IMR-90 (cell line): ENCODE results near the gene PSMA7. TPM values are rescaled to one million over a fixed set of nuclear protein-coding genes. Genes with fewer than 3 reads are reported as not detected.

ENCODE experiments used
- ATAC-seq: fragments of 200-7000 bp; cut with Tn5 transposase; 2 replicates; pipeline ENCODE4 v1.9.1; 2020; ENCODE audit warnings: low read depth, mild to moderate bottlenecking, moderate library complexity
- BruUV-seq: library from RNA; stranded (reverse); fragments of 400-500 nt; replicated peaks from 2 replicates; lab custom pipeline; 2021; lab: Mats Ljungman, UMichigan
- CTCF ChIA-PET: fragments of 300-600 bp; formaldehyde crosslinking; extraction: SDS; loops from one replicate; lab custom pipeline; 2021; ENCODE audit warnings: antibody characterized with exemption; lab: Yijun Ruan, JAX
- POLR2A ChIA-PET: fragments of 300-600 bp; sonication (Branson Sonifier 250); formaldehyde crosslinking; loops from one replicate; lab custom pipeline; 2022; ENCODE audit warnings: antibody characterized with exemption; ENCODE audit not compliant: unreplicated experiment; lab: Charles Lee
- DNase-seq: peaks from one replicate; pipeline ENCODE4 v3.0.0; 2013
- H2AFZ ChIP-seq: replicated peaks from 2 replicates; pipeline ENCODE3; 2013; ENCODE audit warnings: low read length, mild to moderate bottlenecking; ENCODE audit not compliant: poor library complexity
- H2AK5ac ChIP-seq: 2 replicates; pipeline ENCODE4 v1.6.1; 2013; ENCODE audit warnings: low read depth, low read length, inconsistent platforms
- H2AK9ac ChIP-seq: replicated peaks from 2 replicates; pipeline ENCODE3; 2013; ENCODE audit warnings: mild to moderate bottlenecking, low read depth, low read length, moderate library complexity; ENCODE audit not compliant: poor library complexity
- H2BK120ac ChIP-seq: 2 replicates; pipeline ENCODE4 v1.6.1; 2013; ENCODE audit warnings: low read depth, low read length, inconsistent platforms
- H2BK15ac ChIP-seq: 3 replicates; pipeline ENCODE4 v1.6.1; 2013; ENCODE audit warnings: low read depth, low read length, inconsistent platforms
- H2BK20ac ChIP-seq: 2 replicates; pipeline ENCODE4 v1.6.1; 2013; ENCODE audit warnings: low read depth, mild to moderate bottlenecking, inconsistent platforms, low read length, moderate library complexity
- H2BK5ac ChIP-seq: 2 replicates; pipeline ENCODE4 v1.6.1; 2013; ENCODE audit warnings: mild to moderate bottlenecking, low read depth, low read length, inconsistent platforms; ENCODE audit not compliant: poor library complexity, severe bottlenecking
- H3K14ac ChIP-seq: replicated peaks from 2 replicates; pipeline ENCODE4 v1.6.1; 2013; ENCODE audit warnings: low read depth, low read length, inconsistent platforms
- H3K18ac ChIP-seq: 2 replicates; pipeline ENCODE4 v1.6.1; 2013; ENCODE audit warnings: low read depth, low read length, control low read depth
- H3K23ac ChIP-seq: 2 replicates; pipeline ENCODE4 v1.6.1; 2013; ENCODE audit warnings: low read depth, low read length, inconsistent platforms
- H3K27ac ChIP-seq: 2 replicates; pipeline ENCODE4 v1.5.1; 2013; ENCODE audit warnings: mild to moderate bottlenecking, control low read depth, low read length; ENCODE audit not compliant: insufficient read depth
- H3K27me3 ChIP-seq: 2 replicates; pipeline ENCODE4 v1.6.1; 2013; ENCODE audit warnings: low read length; ENCODE audit not compliant: control insufficient read depth, insufficient read depth
- H3K36me3 ChIP-seq: 2 replicates; pipeline ENCODE4 v1.6.1; 2013; ENCODE audit warnings: low read length, mixed read lengths; ENCODE audit not compliant: control insufficient read depth, insufficient read depth
- H3K4ac ChIP-seq: 2 replicates; pipeline ENCODE4 v1.6.1; 2013; ENCODE audit warnings: low read depth, low read length, inconsistent platforms
- H3K4me1 ChIP-seq: 2 replicates; pipeline ENCODE4 v1.6.1; 2013; ENCODE audit warnings: low read length, mixed read lengths; ENCODE audit not compliant: control insufficient read depth, insufficient read depth
- H3K4me2 ChIP-seq: 2 replicates; pipeline ENCODE4 v1.6.1; 2013; ENCODE audit warnings: low read depth, mild to moderate bottlenecking, control low read depth, low read length, moderate library complexity
- H3K4me3 ChIP-seq: 2 replicates; pipeline ENCODE4 v1.5.1; 2013; ENCODE audit warnings: low read depth, mild to moderate bottlenecking, control low read depth, low read length, moderate library complexity; ENCODE audit not compliant: insufficient read depth
- H3K56ac ChIP-seq: 2 replicates; pipeline ENCODE4 v1.6.1; 2013; ENCODE audit warnings: low read length, inconsistent platforms; ENCODE audit not compliant: insufficient read depth; ENCODE audit errors: extremely low read depth
- H3K79me1 ChIP-seq, 2 experiments: 2 replicates each; pipeline ENCODE4 v1.6.1; 2013; ENCODE audit warnings: low read length in 2 of 2, inconsistent platforms in 1 of 2, low read depth in 1 of 2
- H3K9ac ChIP-seq: 2 replicates; pipeline ENCODE4 v1.6.1; 2013; ENCODE audit warnings: low read depth, low read length, control low read depth
- H3K9me1 ChIP-seq: 2 replicates; pipeline ENCODE4 v1.6.1; 2013; ENCODE audit warnings: low read length, inconsistent platforms; ENCODE audit not compliant: insufficient read depth
- H3K9me3 ChIP-seq: 2 replicates; pipeline ENCODE4 v1.6.1; 2013; ENCODE audit warnings: low read length; ENCODE audit not compliant: control insufficient read depth, insufficient read depth
- H4K20me1 ChIP-seq: 2 replicates; pipeline ENCODE4 v1.6.1; 2013; ENCODE audit warnings: low read length, inconsistent platforms; ENCODE audit not compliant: insufficient read depth
- H4K5ac ChIP-seq: 2 replicates; pipeline ENCODE4 v1.6.1; 2013; ENCODE audit warnings: mild to moderate bottlenecking, low read depth, low read length, control low read depth
- H4K8ac ChIP-seq, 2 experiments: 2 replicates each; pipeline ENCODE4 v1.6.1; 2013; ENCODE audit warnings: low read depth in 2 of 2, low read length in 2 of 2, control low read depth in 1 of 2, inconsistent platforms in 1 of 2
- H4K91ac ChIP-seq: 2 replicates; pipeline ENCODE4 v1.6.1; 2013; ENCODE audit warnings: low read depth, low read length, inconsistent platforms; ENCODE audit not compliant: insufficient read depth
- CEBPB ChIP-seq: IDR thresholded peaks from 2 replicates; pipeline ENCODE4 v1.6.1; 2012; ENCODE audit warnings: low read depth, low read length, improper control_type of control experiment
- CHD1 ChIP-seq: IDR thresholded peaks from 2 replicates; pipeline ENCODE4 v1.6.1; 2012; ENCODE audit warnings: low read depth, low read length, improper control_type of control experiment
- FOS ChIP-seq: fragments of 150-350 bp; IDR thresholded peaks from 2 replicates; pipeline ENCODE4 v1.6.1; 2016; ENCODE audit warnings: low read depth, low read length
- MAFK ChIP-seq: IDR thresholded peaks from 2 replicates; pipeline ENCODE4 v1.6.1; 2012; ENCODE audit warnings: low read depth, low read length, improper control_type of control experiment
- MAZ ChIP-seq: IDR thresholded peaks from 2 replicates; pipeline ENCODE4 v1.6.1; 2012; ENCODE audit warnings: low read depth, mild to moderate bottlenecking, low read length, improper control_type of control experiment, moderate library complexity, borderline replicate concordance
- NFE2L2 ChIP-seq: fragments of 150-350 bp; IDR thresholded peaks from 2 replicates; pipeline ENCODE4 v1.6.1; 2016; ENCODE audit warnings: low read depth, mild to moderate bottlenecking, low read length
- RAD21 ChIP-seq: IDR thresholded peaks from 2 replicates; pipeline ENCODE4 v1.6.1; 2012; ENCODE audit warnings: low read length, improper control_type of control experiment
- RCOR1 ChIP-seq: IDR thresholded peaks from 2 replicates; pipeline ENCODE4 v1.6.1; 2012; ENCODE audit warnings: mild to moderate bottlenecking, low read length, improper control_type of control experiment; ENCODE audit not compliant: insufficient replicate concordance
- SMC3 ChIP-seq: fragments of 150-350 bp; IDR thresholded peaks from 2 replicates; pipeline ENCODE4 v1.6.1; 2016; ENCODE audit warnings: low read depth, mild to moderate bottlenecking, antibody characterized with exemption, low read length, moderate library complexity
- WGBS, 2 experiments: methylation state at CpG; one replicate each; pipeline versions ENCODE4 v1.1.5 to v1.1.7; 2013; ENCODE audit warnings: missing lambda C conversion rate in 2 of 2; ENCODE audit not compliant: insufficient read length in 1 of 2; ENCODE audit errors: extremely low coverage in 2 of 2; 5-methylcytosine and 5-hydroxymethylcytosine counted together
- dilution Hi-C: fragments of 300-500 bp; cut with HindIII; formaldehyde crosslinking; loops from one replicate; pipeline ENCODE4 v1.14.3; 2018; ENCODE audit warnings: low sequenced_read_pairs; ENCODE audit not compliant: unreplicated experiment
- in situ Hi-C: fragments of 300-500 bp; cut with MboI; formaldehyde crosslinking; loops from 3 replicates; pipeline ENCODE4 v1.14.3; 2019; ENCODE audit warnings: low sequenced_read_pairs, inconsistent platforms, mixed read lengths
- intact Hi-C: fragments of 100-400 bp; cut with micrococcal nuclease; formaldehyde crosslinking; loops from 2 replicates; pipeline ENCODE4 v1.10.0; 2022
- polyA plus RNA-seq, 3 experiments: library from polyadenylated mRNA; depleted of rRNA; stranded (reverse); fragments of >200 nt; gene quantifications; 2 replicates each; pipeline ENCODE4 v1.2.3, GENCODE V29; 2012; ENCODE audit warnings: low replicate concordance in 1 of 3
- total RNA-seq: library from RNA; depleted of rRNA; stranded (reverse); fragments of >200 nt; gene quantifications from 2 replicates; pipeline ENCODE4 v1.2.3, GENCODE V29; 2012
- TF ChIP-seq, protein P1 (sequence below): fragments of 150-350 bp; IDR thresholded peaks from 2 replicates; pipeline ENCODE4 v1.6.1; 2017; ENCODE audit warnings: mild to moderate bottlenecking, antibody characterized with exemption, low read length, low read depth
- TF ChIP-seq, protein P2 (sequence below): fragments of 150-350 bp; IDR thresholded peaks from 2 replicates; pipeline ENCODE4 v1.6.1; 2016; ENCODE audit warnings: low read depth, mild to moderate bottlenecking, low read length, moderate library complexity, borderline replicate concordance
- TF ChIP-seq, protein P3 (sequence below): conservative IDR thresholded peaks from 2 replicates; pipeline ENCODE4 v1.5.1; 2012; ENCODE audit warnings: mild to moderate bottlenecking, low read depth, low read length, improper control_type of control experiment

The PSMA7 gene
- total and polyA plus RNA-seq, 2 of the 4 experiments (the other 2 are of a cell fraction), result 417 to 458 TPM

DNA sequence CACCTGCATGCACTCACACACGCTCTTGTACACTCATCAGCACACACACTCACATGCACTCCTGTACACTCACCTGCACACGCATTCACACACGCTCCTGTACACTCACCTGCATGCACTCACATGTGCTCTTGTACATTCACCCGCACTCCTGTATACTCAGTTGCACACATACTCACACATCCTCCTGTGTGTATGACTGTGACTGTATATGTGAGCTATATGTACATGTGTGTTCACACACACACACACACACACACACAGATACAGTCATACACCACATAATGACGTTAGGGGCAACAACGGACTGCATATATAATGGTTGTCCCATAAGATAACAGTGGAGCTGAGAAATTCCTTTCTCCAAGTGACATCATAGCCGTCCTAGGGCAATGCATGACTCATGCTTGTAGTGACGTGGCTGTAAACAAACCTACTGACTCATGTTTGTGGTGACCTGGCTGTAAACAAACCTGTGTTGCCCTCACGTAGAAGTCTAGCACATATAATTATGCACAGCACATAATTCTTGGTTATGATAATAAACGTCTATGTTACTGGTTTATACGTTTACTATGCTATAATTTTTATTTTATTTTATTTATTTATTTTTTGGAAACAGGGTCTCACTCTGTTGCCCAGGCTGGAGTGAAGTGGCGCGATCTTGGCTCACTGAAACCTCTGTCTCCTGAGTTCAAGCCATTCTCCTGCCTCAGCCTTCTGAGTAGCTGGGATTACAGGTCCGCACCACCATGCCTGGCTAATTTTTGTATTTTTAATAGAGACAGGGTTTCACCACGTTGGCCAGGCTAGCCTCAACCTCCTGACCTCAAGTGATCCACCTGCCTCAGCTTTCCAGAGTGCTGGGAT is 54.7 kb downstream of the PSMA7 start:
- Histone ChIP-seq H2BK15ac (0 out of 3 replicates have a peak overlapping the region, but pooled peaks have one; percentile 1), H3K79me1 (no peaks in the 10 kb centered on the region; a peak in 1 of 4 replicates), H4K91ac (no peak overlapping the region; the same call in 1 of the 2 replicates), H3K27me3 (peaks cover 9% of the 10 kb centered on the region; the same call in 1 of the 2 replicates), H2BK120ac (peak overlapping the region; percentile 55), H2AK9ac (peak overlapping the region; percentile 76), H3K4me3 (no peak overlapping the region), H2BK5ac (peak overlapping the region; percentile 66), H3K27ac (no peak overlapping the region), H3K18ac (peak overlapping the region; percentile 29; the same call in 1 of the 2 replicates), H4K5ac (no peak overlapping the region), H3K9me3 (no peaks in the 10 kb centered on the region), H3K4ac (peak overlapping the region; percentile 64), H3K4me2 (peak overlapping the region; percentile 53; the same call in 1 of the 2 replicates), H4K20me1 (peaks cover 4% of the 10 kb centered on the region; the same call in 1 of the 2 replicates), H3K9me1 (peaks cover 11% of the 10 kb centered on the region), H2BK20ac (peak overlapping the region; percentile 75; the same call in 1 of the 2 replicates), H3K14ac (0 out of 2 replicates have a peak overlapping the region, but pooled peaks have one; percentile 34), H2AFZ (peak overlapping the region; percentile 2), H3K56ac (no peak overlapping the region), H3K4me1 (peaks cover 7% of the 10 kb centered on the region), H4K8ac (peak overlapping the region in 1 of 2 experiments; percentile 49; a peak in 2 of 4 replicates), H3K9ac (no peak overlapping the region), H3K23ac (no peak overlapping the region; the same call in 1 of the 2 replicates), H3K36me3 (no peaks in the 10 kb centered on the region), H2AK5ac (peak overlapping the region; percentile 51; the same call in 1 of the 2 replicates)
- no CpG with 5 or more reads among the region's 15 CpGs for WGBS, 2 experiments
- intact Hi-C loops, result no loop called here
- no TSS peak for BruUV-seq
- in situ Hi-C loops, result no loop called here
- ATAC-seq (peak; percentile 95), DNase-seq (peak; percentile 99)
- ChIA-PET CTCF (interaction anchor here (1.1 kb wide), 1 partner anchor 36 kb away, joined by 3 read pairs; no protein-coding TSS in a partner anchor), POLR2A (no interaction called here)
- dilution Hi-C loops, result no loop called here
- TF ChIP-seq, protein P1, sequence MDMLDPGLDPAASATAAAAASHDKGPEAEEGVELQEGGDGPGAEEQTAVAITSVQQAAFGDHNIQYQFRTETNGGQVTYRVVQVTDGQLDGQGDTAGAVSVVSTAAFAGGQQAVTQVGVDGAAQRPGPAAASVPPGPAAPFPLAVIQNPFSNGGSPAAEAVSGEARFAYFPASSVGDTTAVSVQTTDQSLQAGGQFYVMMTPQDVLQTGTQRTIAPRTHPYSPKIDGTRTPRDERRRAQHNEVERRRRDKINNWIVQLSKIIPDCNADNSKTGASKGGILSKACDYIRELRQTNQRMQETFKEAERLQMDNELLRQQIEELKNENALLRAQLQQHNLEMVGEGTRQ, result no peak
- TF ChIP-seq NFE2L2 (peak; percentile 56; the same call in 1 of the 2 replicates), RAD21 (no peak), RCOR1 (no peak), FOS (peak; percentile 100), CEBPB (peak; percentile 48), SMC3 (no peak), CHD1 (peak; percentile 76), MAFK (no peak), MAZ (0 out of 2 replicates have a peak, but pooled peaks have one; percentile 25)
- TF ChIP-seq, protein P2, sequence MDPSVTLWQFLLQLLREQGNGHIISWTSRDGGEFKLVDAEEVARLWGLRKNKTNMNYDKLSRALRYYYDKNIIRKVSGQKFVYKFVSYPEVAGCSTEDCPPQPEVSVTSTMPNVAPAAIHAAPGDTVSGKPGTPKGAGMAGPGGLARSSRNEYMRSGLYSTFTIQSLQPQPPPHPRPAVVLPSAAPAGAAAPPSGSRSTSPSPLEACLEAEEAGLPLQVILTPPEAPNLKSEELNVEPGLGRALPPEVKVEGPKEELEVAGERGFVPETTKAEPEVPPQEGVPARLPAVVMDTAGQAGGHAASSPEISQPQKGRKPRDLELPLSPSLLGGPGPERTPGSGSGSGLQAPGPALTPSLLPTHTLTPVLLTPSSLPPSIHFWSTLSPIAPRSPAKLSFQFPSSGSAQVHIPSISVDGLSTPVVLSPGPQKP, result no peak
- TF ChIP-seq, protein P3, sequence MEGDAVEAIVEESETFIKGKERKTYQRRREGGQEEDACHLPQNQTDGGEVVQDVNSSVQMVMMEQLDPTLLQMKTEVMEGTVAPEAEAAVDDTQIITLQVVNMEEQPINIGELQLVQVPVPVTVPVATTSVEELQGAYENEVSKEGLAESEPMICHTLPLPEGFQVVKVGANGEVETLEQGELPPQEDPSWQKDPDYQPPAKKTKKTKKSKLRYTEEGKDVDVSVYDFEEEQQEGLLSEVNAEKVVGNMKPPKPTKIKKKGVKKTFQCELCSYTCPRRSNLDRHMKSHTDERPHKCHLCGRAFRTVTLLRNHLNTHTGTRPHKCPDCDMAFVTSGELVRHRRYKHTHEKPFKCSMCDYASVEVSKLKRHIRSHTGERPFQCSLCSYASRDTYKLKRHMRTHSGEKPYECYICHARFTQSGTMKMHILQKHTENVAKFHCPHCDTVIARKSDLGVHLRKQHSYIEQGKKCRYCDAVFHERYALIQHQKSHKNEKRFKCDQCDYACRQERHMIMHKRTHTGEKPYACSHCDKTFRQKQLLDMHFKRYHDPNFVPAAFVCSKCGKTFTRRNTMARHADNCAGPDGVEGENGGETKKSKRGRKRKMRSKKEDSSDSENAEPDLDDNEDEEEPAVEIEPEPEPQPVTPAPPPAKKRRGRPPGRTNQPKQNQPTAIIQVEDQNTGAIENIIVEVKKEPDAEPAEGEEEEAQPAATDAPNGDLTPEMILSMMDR, result no peak
